ENCODE results near the gene UNG. TPM values are rescaled to one million over a fixed set of nuclear protein-coding genes. Genes with fewer than 3 reads are reported as not detected.

The UNG gene
- total and polyA plus RNA-seq, 2 experiments from 2014 or later, result 90.5 to 209 TPM

DNA sequence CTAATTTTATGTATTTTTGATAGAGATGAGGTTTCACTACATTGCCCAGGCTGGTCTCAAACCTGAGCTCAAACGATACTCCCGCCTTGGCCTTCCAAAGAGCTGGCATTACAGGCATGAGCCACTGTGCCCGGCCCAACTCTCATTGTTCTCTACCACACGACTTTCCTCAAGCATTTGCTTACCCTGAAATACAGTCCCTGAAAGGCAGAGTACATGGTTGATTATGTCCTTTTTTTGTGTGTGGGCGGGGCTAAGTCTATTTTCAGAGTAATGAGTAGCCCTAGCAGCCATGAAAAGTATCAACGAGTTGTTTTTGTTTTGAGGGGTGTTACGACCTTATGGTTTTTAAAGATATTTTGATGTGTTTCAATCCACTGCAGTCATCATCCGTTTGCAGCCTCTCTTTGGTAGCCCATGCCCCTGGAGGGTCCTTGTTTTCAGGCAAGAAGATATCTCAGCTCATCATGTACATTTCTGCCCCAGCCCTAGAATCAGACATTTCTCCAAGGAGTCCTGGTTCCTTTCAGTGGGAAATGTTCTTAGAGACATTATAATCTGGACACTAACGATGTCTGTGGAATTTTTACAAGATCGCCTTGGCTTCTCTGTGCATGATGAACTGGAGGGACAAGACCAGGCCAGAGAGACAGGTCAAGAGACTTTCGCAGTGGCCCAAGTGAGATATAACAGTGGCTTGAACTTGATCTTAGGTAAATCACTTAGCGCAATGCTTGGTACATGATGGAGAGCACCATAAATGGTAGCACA lies 27.7 kb downstream of the UNG start:
- H3K9me2 ChIP-seq (ENCODE audit: insufficient read depth), result no peaks in the 10 kb centered on the region
- no peaks in the 10 kb centered on the region for H3K27me3 ChIP-seq (ENCODE audit: insufficient read depth)
- DNase-seq (ENCODE audit: low spot score), result no peak
- H4K20me1 ChIP-seq (replicated peaks; ENCODE audit: insufficient read depth), result no peaks in the 10 kb centered on the region
- H3K4me1 Mint-ChIP-seq, result peaks cover 11% of the 10 kb centered on the region
- no peak overlapping the region for H3K4me2 ChIP-seq
- peaks cover 4% of the 10 kb centered on the region for H3K27me3 Mint-ChIP-seq (ENCODE audit: insufficient read depth, low read depth, poor library complexity)
- no peaks in the 10 kb centered on the region for H3K36me3 ChIP-seq (ENCODE audit: insufficient read depth)
- ATAC-seq, result no peak
- no peak overlapping the region for H2AFZ ChIP-seq
- no peaks in the 10 kb centered on the region for H3K79me2 ChIP-seq (replicated peaks; ENCODE audit: insufficient read depth)
- no peak overlapping the region for H3K27ac Mint-ChIP-seq
- no peaks in the 10 kb centered on the region for H3K9me3 Mint-ChIP-seq
- no peak overlapping the region for H3K4me3 ChIP-seq
- no peaks in the 10 kb centered on the region for H3K4me1 ChIP-seq (ENCODE audit: insufficient read depth)
- H3K27ac ChIP-seq (ENCODE audit: low read depth), result no peak overlapping the region
- TF ChIP-seq REST (IDR thresholded peaks at IDR 0.05; ENCODE audit: unreplicated experiment), result no peak
- no peak for TF ChIP-seq POLR2AphosphoS5 (IDR thresholded peaks at IDR 0.05; ENCODE audit: low read depth)
- no peak for TF ChIP-seq CTCF (conservative IDR thresholded peaks at IDR 0.05; ENCODE audit: low read depth in 2 of 2)
- no peaks in the 10 kb centered on the region for H3F3A ChIP-seq (replicated peaks; ENCODE audit: low read depth)
- H3K4me3 Mint-ChIP-seq, result no peak overlapping the region
- no peaks in the 10 kb centered on the region for H3K36me3 Mint-ChIP-seq (ENCODE audit: low read depth)

DNA sequence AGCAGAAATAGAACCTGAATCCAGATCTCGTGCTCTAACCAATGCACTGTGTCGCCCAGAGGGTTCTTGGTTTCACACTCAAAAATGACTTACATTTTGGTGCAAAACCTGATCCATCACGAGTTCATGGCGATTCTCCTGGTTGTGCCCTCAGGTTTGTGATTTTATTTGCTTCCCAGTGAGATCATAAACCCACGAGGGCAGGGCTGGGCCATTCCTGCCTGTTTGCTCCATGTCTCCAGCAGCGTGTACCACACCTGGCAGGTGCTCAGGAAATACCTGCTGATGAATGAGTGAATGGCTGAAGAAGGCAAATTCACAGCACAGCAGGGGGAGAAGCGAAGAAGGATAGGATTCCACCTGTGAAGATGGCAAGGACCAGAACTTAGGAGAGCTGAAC lies 28.4 kb downstream of the UNG start:
- Mint-ChIP-seq H3K27me3 (ENCODE audit: insufficient read depth, low read depth, poor library complexity) (peaks cover 4% of the 10 kb centered on the region), H3K4me1 (peaks cover 12% of the 10 kb centered on the region), H3K4me3 (no peak overlapping the region), H3K36me3 (ENCODE audit: low read depth) (no peaks in the 10 kb centered on the region; the same call in 2 of the 3 replicates), H3K27ac (peak overlapping the region; percentile 14; the same call in 1 of the 2 replicates), H3K9me3 (no peaks in the 10 kb centered on the region)
- Histone ChIP-seq H3K27ac (ENCODE audit: low read depth) (no peak overlapping the region), H3K4me1 (ENCODE audit: insufficient read depth) (no peaks in the 10 kb centered on the region), H3K9me2 (ENCODE audit: insufficient read depth) (no peaks in the 10 kb centered on the region), H3F3A (replicated peaks; ENCODE audit: low read depth) (no peaks in the 10 kb centered on the region), H3K4me3 (no peak overlapping the region), H3K36me3 (ENCODE audit: insufficient read depth) (no peaks in the 10 kb centered on the region), H2AFZ (no peak overlapping the region), H4K20me1 (replicated peaks; ENCODE audit: insufficient read depth) (no peaks in the 10 kb centered on the region), H3K4me2 (no peak overlapping the region), H3K27me3 (ENCODE audit: insufficient read depth) (no peaks in the 10 kb centered on the region), H3K79me2 (replicated peaks; ENCODE audit: insufficient read depth) (no peaks in the 10 kb centered on the region)
- DNase-seq (ENCODE audit: low spot score) (no peak), ATAC-seq (no peak)
- TF ChIP-seq, protein P1, sequence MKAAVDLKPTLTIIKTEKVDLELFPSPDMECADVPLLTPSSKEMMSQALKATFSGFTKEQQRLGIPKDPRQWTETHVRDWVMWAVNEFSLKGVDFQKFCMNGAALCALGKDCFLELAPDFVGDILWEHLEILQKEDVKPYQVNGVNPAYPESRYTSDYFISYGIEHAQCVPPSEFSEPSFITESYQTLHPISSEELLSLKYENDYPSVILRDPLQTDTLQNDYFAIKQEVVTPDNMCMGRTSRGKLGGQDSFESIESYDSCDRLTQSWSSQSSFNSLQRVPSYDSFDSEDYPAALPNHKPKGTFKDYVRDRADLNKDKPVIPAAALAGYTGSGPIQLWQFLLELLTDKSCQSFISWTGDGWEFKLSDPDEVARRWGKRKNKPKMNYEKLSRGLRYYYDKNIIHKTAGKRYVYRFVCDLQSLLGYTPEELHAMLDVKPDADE (IDR thresholded peaks at IDR 0.05), result no peak
- 0 out of 2 replicates have a peak, but pooled peaks have one; percentile 6 for TF ChIP-seq ZNF462 (CRISPR knock-in tag; IDR thresholded peaks at IDR 0.05)
